CD8-positive, alpha-beta memory T cell (primary cell): ENCODE data around the gene CASKIN1. TPM values are rescaled to one million over a fixed set of nuclear protein-coding genes. Genes with fewer than 3 reads are reported as not detected.

Source experiments
- CTCF ChIA-PET: fragments of 350-600 bp; sonication (Branson Sonifier 250); formaldehyde crosslinking; loops from one replicate; lab custom pipeline; 2021; ENCODE audit warnings: antibody characterized with exemption; lab: Charles Lee
- POLR2A ChIA-PET: fragments of 350-600 bp; sonication (Branson Sonifier 250); formaldehyde crosslinking; loops from one replicate; lab custom pipeline; 2021; ENCODE audit warnings: antibody characterized with exemption; lab: Charles Lee
- DNase-seq, 5 donors: peaks; one replicate each; pipeline versions ENCODE4 v3.0.0 to v3.0.0-alpha.2; 2020 to 2022; ENCODE audit warnings: mixed read lengths in 1 of 5
- H3K27ac ChIP-seq: one replicate; pipeline ENCODE4 v1.7.0; 2013; ENCODE audit warnings: low read depth, mild to moderate bottlenecking, low read length, moderate library complexity
- H3K27me3 ChIP-seq: 2 replicates; pipeline ENCODE4 v1.7.0; 2013; ENCODE audit warnings: low read length, mild to moderate bottlenecking; ENCODE audit not compliant: insufficient read depth, poor library complexity, severe bottlenecking
- H3K36me3 ChIP-seq: 2 replicates; pipeline ENCODE4 v1.7.0; 2013; ENCODE audit warnings: mild to moderate bottlenecking, low read length, moderate library complexity; ENCODE audit not compliant: insufficient read depth
- H3K4me1 ChIP-seq: 2 replicates; pipeline ENCODE4 v1.7.0; 2013; ENCODE audit warnings: mild to moderate bottlenecking, low read length, moderate library complexity; ENCODE audit not compliant: insufficient read depth
- H3K4me3 ChIP-seq: 2 replicates; pipeline ENCODE4 v1.7.0; 2013; ENCODE audit warnings: mild to moderate bottlenecking, low read length
- H3K9me3 ChIP-seq: 2 replicates; pipeline ENCODE4 v1.7.0; 2013; ENCODE audit warnings: mild to moderate bottlenecking, low read length
- H3K27ac Mint-ChIP-seq, 8 donors: one replicate each; pipeline ENCODE4 v1.8.0; 2020 to 2021; ENCODE audit warnings: mixed read lengths in 8 of 8, mild to moderate bottlenecking in 6 of 8, inconsistent platforms in 3 of 8, moderate library complexity in 3 of 8
- H3K27me3 Mint-ChIP-seq, 2 donors: one replicate each; pipeline ENCODE4 v1.8.0; 2020 to 2021; ENCODE audit warnings: mixed read lengths in 2 of 2, mild to moderate bottlenecking in 1 of 2, moderate library complexity in 1 of 2
- H3K36me3 Mint-ChIP-seq, 3 donors: one replicate each; pipeline ENCODE4 v1.8.0; 2020 to 2021; ENCODE audit warnings: mixed read lengths in 3 of 3, inconsistent platforms in 1 of 3, mild to moderate bottlenecking in 1 of 3
- H3K4me1 Mint-ChIP-seq, 3 donors: one replicate each; pipeline ENCODE4 v1.8.0; 2020 to 2021; ENCODE audit warnings: mixed read lengths in 3 of 3, inconsistent platforms in 1 of 3, mild to moderate bottlenecking in 1 of 3
- H3K4me3 Mint-ChIP-seq, 7 donors: one replicate each; pipeline ENCODE4 v1.8.0; 2020 to 2021; ENCODE audit warnings: mixed read lengths in 7 of 7, mild to moderate bottlenecking in 6 of 7, moderate library complexity in 4 of 7, inconsistent platforms in 2 of 7
- H3K9me3 Mint-ChIP-seq, 5 donors: one replicate each; pipeline ENCODE4 v1.8.0; 2020 to 2022; ENCODE audit warnings: mixed read lengths in 5 of 5, mild to moderate bottlenecking in 3 of 5, moderate library complexity in 2 of 5, inconsistent platforms in 1 of 5
- polyA plus RNA-seq: library from polyadenylated mRNA; unstranded; fragments of 300-500 nt; fragmentation: Illumina TruSeq; gene quantifications from one replicate; pipeline ENCODE4 v1.2.3, GENCODE V29; 2021
- total RNA-seq, 2 experiments: library from RNA; stranded (reverse); gene quantifications; one replicate each; pipeline ENCODE4 v1.2.3, GENCODE V29; 2021

Gene CASKIN1
- total and polyA plus RNA-seq, 3 experiments from 2014 or later: 0.13 to 0.24 TPM; not detected in 1

GRCh38 chr16:2172688-2173335, 23.6 kb downstream of the CASKIN1 start:
- DNase-seq: no peak
- no peaks in the 10 kb centered on the region for H3K9me3 Mint-ChIP-seq
- peaks cover 0 to 48% (median 1%) of the 10 kb centered on the region in 3 donors for H3K36me3 Mint-ChIP-seq
- Histone ChIP-seq H3K36me3 (peaks cover 18% of the 10 kb centered on the region), H3K27me3 (no peaks in the 10 kb centered on the region), H3K4me1 (no peaks in the 10 kb centered on the region), H3K4me3 (no peak overlapping the region), H3K27ac (no peak overlapping the region), H3K9me3 (no peaks in the 10 kb centered on the region)
- POLR2A ChIA-PET: interaction anchor here (0.6 kb wide), 1 partner anchor 168 kb away, joined by 3 read pairs; no protein-coding TSS in a partner anchor
- H3K4me3 Mint-ChIP-seq: no peak overlapping the region
- CTCF ChIA-PET: no interaction called here
- H3K27me3 Mint-ChIP-seq: no peaks in the 10 kb centered on the region
- H3K4me1 Mint-ChIP-seq: no peaks in the 10 kb centered on the region
- H3K27ac Mint-ChIP-seq: no peak overlapping the region

- H3K4me3 ChIP-seq: no peak overlapping the region
- H3K27ac Mint-ChIP-seq: no peak overlapping the region
- H3K4me1 Mint-ChIP-seq: no peaks in the 10 kb centered on the region
- H3K27me3 ChIP-seq: no peaks in the 10 kb centered on the region
- no peak overlapping the region for H3K27ac ChIP-seq
- H3K36me3 Mint-ChIP-seq: peaks cover 0 to 44% (median 1%) of the 10 kb centered on the region in 3 donors
- no peaks in the 10 kb centered on the region for H3K4me1 ChIP-seq
- POLR2A ChIA-PET: no interaction called here
- H3K4me3 Mint-ChIP-seq: no peak overlapping the region
- H3K27me3 Mint-ChIP-seq: no peaks in the 10 kb centered on the region
- H3K36me3 ChIP-seq: peaks cover 18% of the 10 kb centered on the region
- DNase-seq: no peak
- no peaks in the 10 kb centered on the region for H3K9me3 Mint-ChIP-seq
- H3K9me3 ChIP-seq: no peaks in the 10 kb centered on the region
- CTCF ChIA-PET: interaction anchor here (1.4 kb wide), 1 partner anchor 23 kb away, joined by 4 read pairs; no protein-coding TSS in a partner anchor
These were observed 24.7 kb downstream of the CASKIN1 start for GRCh38 chr16:2171601-2172178.

- Histone ChIP-seq H3K9me3 (no peaks in the 10 kb centered on the region), H3K27ac (no peak overlapping the region), H3K4me3 (no peak overlapping the region), H3K4me1 (no peaks in the 10 kb centered on the region), H3K27me3 (no peaks in the 10 kb centered on the region), H3K36me3 (peaks cover 14% of the 10 kb centered on the region)
- Mint-ChIP-seq H3K9me3 (no peaks in the 10 kb centered on the region), H3K4me1 (no peaks in the 10 kb centered on the region), H3K36me3 (peaks cover 0 to 42% (median 1%) of the 10 kb centered on the region in 3 donors), H3K27ac (no peak overlapping the region), H3K27me3 (no peaks in the 10 kb centered on the region), H3K4me3 (no peak overlapping the region)
- DNase-seq: no peak
- ChIA-PET CTCF (interaction anchor here (1.4 kb wide), 1 partner anchor 24 kb away, joined by 4 read pairs; no protein-coding TSS in a partner anchor), POLR2A (interaction anchor here (0.6 kb wide), 1 partner anchor 24 kb away, joined by 5 read pairs; no protein-coding TSS in a partner anchor)
These were observed 25.6 kb downstream of the CASKIN1 start for GRCh38 chr16:2170587-2171435.

- no peak for DNase-seq
- Mint-ChIP-seq H3K27me3 (no peaks in the 10 kb centered on the region), H3K27ac (no peak overlapping the region), H3K36me3 (peaks cover 0 to 37% (median 1%) of the 10 kb centered on the region in 3 donors), H3K9me3 (no peaks in the 10 kb centered on the region), H3K4me1 (no peaks in the 10 kb centered on the region), H3K4me3 (no peak overlapping the region)
- Histone ChIP-seq H3K27me3 (no peaks in the 10 kb centered on the region), H3K4me1 (no peaks in the 10 kb centered on the region), H3K36me3 (peaks cover 9% of the 10 kb centered on the region), H3K9me3 (no peaks in the 10 kb centered on the region), H3K27ac (no peak overlapping the region), H3K4me3 (no peak overlapping the region)
- CTCF ChIA-PET: no interaction called here
- POLR2A ChIA-PET: no interaction called here
These were observed 26.3 kb downstream of the CASKIN1 start for GRCh38 chr16:2170080-2170479.

- Histone ChIP-seq H3K9me3 (no peaks in the 10 kb centered on the region), H3K27ac (no peak overlapping the region), H3K36me3 (no peaks in the 10 kb centered on the region), H3K4me3 (no peak overlapping the region), H3K4me1 (no peaks in the 10 kb centered on the region), H3K27me3 (no peaks in the 10 kb centered on the region)
- Mint-ChIP-seq H3K27ac (no peak overlapping the region), H3K4me1 (peaks cover 0 to 3% (median 0%) of the 10 kb centered on the region in 3 donors), H3K27me3 (no peaks in the 10 kb centered on the region), H3K4me3 (no peak overlapping the region), H3K36me3 (peaks cover 0 to 21% (median 0%) of the 10 kb centered on the region in 3 donors), H3K9me3 (no peaks in the 10 kb centered on the region)
- no peak for DNase-seq
- CTCF ChIA-PET: no interaction called here
- POLR2A ChIA-PET: no interaction called here
These were observed 29.3 kb downstream of the CASKIN1 start for GRCh38 chr16:2167068-2167638.

- Histone ChIP-seq H3K36me3 (no peaks in the 10 kb centered on the region), H3K4me3 (no peak overlapping the region), H3K9me3 (no peaks in the 10 kb centered on the region), H3K27me3 (no peaks in the 10 kb centered on the region), H3K27ac (no peak overlapping the region), H3K4me1 (no peaks in the 10 kb centered on the region)
- Mint-ChIP-seq H3K27ac (peak overlapping the region in 3 of 8 donors; percentile 19 to 69 (median 47)), H3K4me3 (no peak overlapping the region), H3K27me3 (no peaks in the 10 kb centered on the region), H3K36me3 (peaks cover 0 to 17% (median 0%) of the 10 kb centered on the region in 3 donors), H3K9me3 (no peaks in the 10 kb centered on the region), H3K4me1 (peaks cover 0 to 3% (median 3%) of the 10 kb centered on the region in 3 donors)
- CTCF ChIA-PET: no interaction called here
- no peak for DNase-seq
- POLR2A ChIA-PET: no interaction called here
These were observed 29.9 kb downstream of the CASKIN1 start for GRCh38 chr16:2166263-2167067.

- Histone ChIP-seq H3K27ac (no peak overlapping the region), H3K36me3 (no peaks in the 10 kb centered on the region), H3K27me3 (no peaks in the 10 kb centered on the region), H3K4me3 (no peak overlapping the region), H3K9me3 (no peaks in the 10 kb centered on the region), H3K4me1 (no peaks in the 10 kb centered on the region)
- Mint-ChIP-seq H3K27me3 (no peaks in the 10 kb centered on the region), H3K36me3 (peaks cover 0 to 17% (median 0%) of the 10 kb centered on the region in 3 donors), H3K4me3 (no peak overlapping the region), H3K27ac (peak overlapping the region in 1 of 8 donors; percentile 47), H3K9me3 (no peaks in the 10 kb centered on the region), H3K4me1 (peaks cover 0 to 3% (median 3%) of the 10 kb centered on the region in 3 donors)
- POLR2A ChIA-PET: no interaction called here
- DNase-seq: no peak
- CTCF ChIA-PET: no interaction called here
These were observed 30.5 kb downstream of the CASKIN1 start for GRCh38 chr16:2165861-2166260.
